Transverse colon (tissue), 4 donors: ENCODE data around the gene LYRM4. TPM values are rescaled to one million over a fixed set of nuclear protein-coding genes. Genes with fewer than 3 reads are reported as not detected.
A peak's percentile ranks its signal among the peaks of the same experiment; 100 is the strongest.

ENCODE experiments used
- DNase-seq: peaks from one replicate; pipeline ENCODE4 v3.0.0-alpha.2; 2019
- H3K27ac ChIP-seq, 4 donors: fragments of 200-600 bp; sonication (generic); 2 replicates each; pipeline ENCODE4 v1.5.1; 2016 to 2018; ENCODE audit warnings: inconsistent platforms in 4 of 4
- H3K27me3 ChIP-seq: fragments of 200-600 bp; sonication (generic); 2 replicates; pipeline ENCODE4 v1.5.1; 2017; ENCODE audit warnings: inconsistent platforms
- H3K36me3 ChIP-seq, 4 donors: fragments of 200-600 bp; sonication (generic); 2 replicates each; pipeline ENCODE4 v1.5.1; 2017 to 2019; ENCODE audit warnings: inconsistent platforms in 4 of 4
- H3K4me1 ChIP-seq, 4 donors: fragments of 200-600 bp; sonication (generic); 2 replicates each; pipeline ENCODE4 v1.5.1; 2017 to 2020; ENCODE audit warnings: inconsistent platforms in 4 of 4
- H3K4me3 ChIP-seq, 4 donors: fragments of 200-600 bp; sonication (generic); 1 replicate in 1 of 4; 2 replicates in 3 of 4; pipeline versions ENCODE4 v1.5.1 to v1.6.1; 2017 to 2019; ENCODE audit warnings: inconsistent platforms in 4 of 4
- H3K9me3 ChIP-seq, 2 donors: fragments of 200-600 bp; sonication (generic); 2 replicates each; pipeline ENCODE4 v1.5.1; 2017 to 2019; ENCODE audit warnings: inconsistent platforms in 2 of 2
- CTCF ChIP-seq, 5 experiments: fragments of 200-600 bp in 3 of 5; fragments of 450-650 bp in 2 of 5; sonication (generic) in 3 of 5; IDR thresholded peaks; 1 replicate in 2 of 5; 2 replicates in 3 of 5; pipeline ENCODE4 v1.5.1; 2016 to 2017; ENCODE audit warnings: antibody characterized with exemption in 5 of 5, inconsistent platforms in 3 of 5, mild to moderate bottlenecking in 2 of 5, moderate library complexity in 1 of 5
- EP300 ChIP-seq: sonication (generic); formaldehyde crosslinking; IDR thresholded peaks from one replicate; pipeline ENCODE4 v1.6.1; 2017; ENCODE audit warnings: antibody characterized with exemption, low read depth
- POLR2A ChIP-seq: fragments of 450-650 bp; IDR thresholded peaks from one replicate; pipeline ENCODE4 v1.6.1; 2016; ENCODE audit warnings: antibody characterized with exemption, mild to moderate bottlenecking, moderate library complexity
- POLR2AphosphoS5 ChIP-seq, 3 donors: sonication (generic); formaldehyde crosslinking; IDR thresholded peaks; one replicate each; pipeline ENCODE4 v1.6.1; 2016; ENCODE audit warnings: antibody characterized with exemption in 3 of 3
- WGBS, 2 donors: methylation state at CpG; one replicate each; pipeline ENCODE4 v1.1.5; 2018; ENCODE audit warnings: low coverage in 1 of 2; 5-methylcytosine and 5-hydroxymethylcytosine counted together
- in situ Hi-C, 4 donors: fragments of 200-750 bp; cut with MboI; loops; one replicate each; pipeline versions ENCODE4 v1.15.0 to v1.15.1; 2017; ENCODE audit warnings: low sequenced_read_pairs in 3 of 4, low pct_ligation_motif_present in 1 of 4, low pct_unique_long_range_greater_than_20kb in 1 of 4
- intact Hi-C: fragments of 100-400 bp; cut with DNase I; formaldehyde crosslinking; loops from one replicate; pipeline ENCODE4 v1.15.1; 2023; ENCODE audit warnings: low total_unique reads
- total RNA-seq, 4 donors: library from RNA; depleted of rRNA; stranded (reverse); fragments of >200 nt; gene quantifications; one replicate each; pipeline ENCODE4 v1.1.0, GENCODE V29; 2016

The LYRM4 gene
- total RNA-seq, 4 donors from 2014 or later: 3.0 to 14.0 (median 6.9) TPM

- no peak overlapping the region for H3K27ac ChIP-seq
- no peak for DNase-seq
- H3K4me1 ChIP-seq: peaks cover 3 to 15% (median 6%) of the 10 kb centered on the region in 4 donors
- TF ChIP-seq CTCF (IDR thresholded peaks at IDR 0.05) (no peak), POLR2AphosphoS5 (IDR thresholded peaks at IDR 0.05) (no peak), EP300 (no peak), POLR2A (no peak)
- H3K27me3 ChIP-seq: no peaks in the 10 kb centered on the region
- H3K36me3 ChIP-seq: no peaks in the 10 kb centered on the region
- in situ Hi-C loops (no loop called here), intact Hi-C loops (no loop called here)
- H3K9me3 ChIP-seq: no peaks in the 10 kb centered on the region
- no peak overlapping the region for H3K4me3 ChIP-seq
Measured at GRCh38 chr6:5290500-5290899, 29.8 kb upstream of the LYRM4 start.

GRCh38 chr6:5290097-5290496 is 29.3 kb upstream of the LYRM4 start:
- TF ChIP-seq EP300 (no peak), POLR2AphosphoS5 (IDR thresholded peaks at IDR 0.05) (no peak), CTCF (IDR thresholded peaks at IDR 0.05) (no peak), POLR2A (no peak)
- H3K27ac ChIP-seq: no peak overlapping the region
- intact Hi-C loops (no loop called here), in situ Hi-C loops (no loop called here)
- no peaks in the 10 kb centered on the region for H3K36me3 ChIP-seq
- H3K27me3 ChIP-seq: no peaks in the 10 kb centered on the region
- no peaks in the 10 kb centered on the region for H3K9me3 ChIP-seq
- no peak for DNase-seq
- 89 to 90% methylated on average over 1 of the region's 1 CpG for WGBS, 2 donors
- no peak overlapping the region for H3K4me3 ChIP-seq
- peaks cover 3 to 11% (median 6%) of the 10 kb centered on the region in 4 donors for H3K4me1 ChIP-seq

GRCh38 chr6:5287966-5288297 is 27.2 kb upstream of the LYRM4 start:
- DNase-seq: no peak
- no peaks in the 10 kb centered on the region for H3K9me3 ChIP-seq
- H3K4me3 ChIP-seq: no peak overlapping the region
- H3K4me1 ChIP-seq: peaks cover 0 to 11% (median 3%) of the 10 kb centered on the region in 4 donors
- intact Hi-C loops: no loop called here
- H3K27me3 ChIP-seq: no peaks in the 10 kb centered on the region
- no peak for TF ChIP-seq POLR2AphosphoS5 (IDR thresholded peaks at IDR 0.05)
- no peak for TF ChIP-seq POLR2A
- no peak for TF ChIP-seq CTCF (IDR thresholded peaks at IDR 0.05)
- 80% methylated on average over 2 of the region's 2 CpGs; no CpG with 5 or more reads in 1 of the 2 donors for WGBS, 2 donors
- H3K36me3 ChIP-seq: no peaks in the 10 kb centered on the region
- peak overlapping the region in 1 of 4 donors; percentile 52 for H3K27ac ChIP-seq
- in situ Hi-C loops: no loop called here

GRCh38 chr6:5287205-5287965 is 26.6 kb upstream of the LYRM4 start:
- DNase-seq: no peak
- no peaks in the 10 kb centered on the region for H3K36me3 ChIP-seq
- no peak overlapping the region for H3K4me3 ChIP-seq
- TF ChIP-seq CTCF (IDR thresholded peaks at IDR 0.05) (no peak), EP300 (no peak), POLR2A (no peak), POLR2AphosphoS5 (IDR thresholded peaks at IDR 0.05) (no peak)
- no peaks in the 10 kb centered on the region for H3K9me3 ChIP-seq
- in situ Hi-C loops (no loop called here), intact Hi-C loops (no loop called here)
- H3K27me3 ChIP-seq: no peaks in the 10 kb centered on the region
- peak overlapping the region in 2 of 4 donors; percentile 22 to 52 for H3K27ac ChIP-seq
- H3K4me1 ChIP-seq: peaks cover 0 to 11% (median 3%) of the 10 kb centered on the region in 4 donors
- 57 to 73% methylated on average over 3 to 12 of the region's 12 CpGs for WGBS, 2 donors
